GM18508 (cell line): Measurements from ENCODE around the gene MIOX.
"Not testable (repeated sequence)": the region's sequence is repeated elsewhere in the genome, so short reads cannot be mapped to it uniquely, and the experiment has no call there.

Source experiments
- ATAC-seq: cut with Tn5 transposase; IDR thresholded peaks from one replicate; pipeline ENCODE4 v1.9.1; 2021; ENCODE audit warnings: moderate number of reproducible peaks; ENCODE audit not compliant: insufficient read depth, unreplicated experiment

MIOX gene

GRCh38 chr22:50527921-50528681 is 41.4 kb downstream of the MIOX start:
- ATAC-seq, result no peak

- no peak for ATAC-seq
Measured at GRCh38 chr22:50528682-50529415, 42.2 kb downstream of the MIOX start.

- no peak for ATAC-seq
Measured at GRCh38 chr22:50529416-50529896, 42.8 kb downstream of the MIOX start.

GRCh38 chr22:50529897-50530579 is 43.4 kb downstream of the MIOX start, which contains the start of gene TYMP:
TSS of gene TYMP (minus strand) at chr22:50530012. CDS start at chr22:50529709, 303 bp downstream.
- ATAC-seq, result no peak

GRCh38 chr22:50530580-50530876 is 43.9 kb downstream of the MIOX start:
- no peak for ATAC-seq

GRCh38 chr22:50530877-50531545 is 44.4 kb downstream of the MIOX start:
- ATAC-seq, result no peak

- ATAC-seq, result no peak
Measured at GRCh38 chr22:50531546-50531961, 44.9 kb downstream of the MIOX start.

- no peak for ATAC-seq
Measured at GRCh38 chr22:50531962-50532674, 45.5 kb downstream of the MIOX start.

- no peak for ATAC-seq
Measured at GRCh38 chr22:50532824-50533796, 46.5 kb downstream of the MIOX start.

GRCh38 chr22:50533856-50534711 is 47.4 kb downstream of the MIOX start:
- ATAC-seq, result not testable (repeated sequence)

- no peak for ATAC-seq
Measured at GRCh38 chr22:50535113-50535512, 48.5 kb downstream of the MIOX start.

- no peak for ATAC-seq
Measured at GRCh38 chr22:50536226-50536625, 49.6 kb downstream of the MIOX start.

- no peak for ATAC-seq
Measured at GRCh38 chr22:50537765-50538164, 51.1 kb downstream of the MIOX start.
